WI38 (cell line): Measurements from ENCODE around the gene MOG.
"Not testable (repeated sequence)": the region's sequence is repeated elsewhere in the genome, so short reads cannot be mapped to it uniquely, and the experiment has no call there.

ENCODE experiments used
- H3K4me3 ChIP-seq: 2 replicates; pipeline ENCODE4 v1.5.1; 2011; ENCODE audit warnings: low read depth, mild to moderate bottlenecking, control low read depth, low read length
- TF ChIP-seq, protein P1 (sequence below): IDR thresholded peaks from 2 replicates; pipeline ENCODE4 v1.5.1; 2012; ENCODE audit warnings: low read depth, mild to moderate bottlenecking, control low read depth, low read length

MOG gene

GRCh38 chr6:29655658-29656057 is 1.2 kb upstream of the MOG start:
- TF ChIP-seq, protein P1, sequence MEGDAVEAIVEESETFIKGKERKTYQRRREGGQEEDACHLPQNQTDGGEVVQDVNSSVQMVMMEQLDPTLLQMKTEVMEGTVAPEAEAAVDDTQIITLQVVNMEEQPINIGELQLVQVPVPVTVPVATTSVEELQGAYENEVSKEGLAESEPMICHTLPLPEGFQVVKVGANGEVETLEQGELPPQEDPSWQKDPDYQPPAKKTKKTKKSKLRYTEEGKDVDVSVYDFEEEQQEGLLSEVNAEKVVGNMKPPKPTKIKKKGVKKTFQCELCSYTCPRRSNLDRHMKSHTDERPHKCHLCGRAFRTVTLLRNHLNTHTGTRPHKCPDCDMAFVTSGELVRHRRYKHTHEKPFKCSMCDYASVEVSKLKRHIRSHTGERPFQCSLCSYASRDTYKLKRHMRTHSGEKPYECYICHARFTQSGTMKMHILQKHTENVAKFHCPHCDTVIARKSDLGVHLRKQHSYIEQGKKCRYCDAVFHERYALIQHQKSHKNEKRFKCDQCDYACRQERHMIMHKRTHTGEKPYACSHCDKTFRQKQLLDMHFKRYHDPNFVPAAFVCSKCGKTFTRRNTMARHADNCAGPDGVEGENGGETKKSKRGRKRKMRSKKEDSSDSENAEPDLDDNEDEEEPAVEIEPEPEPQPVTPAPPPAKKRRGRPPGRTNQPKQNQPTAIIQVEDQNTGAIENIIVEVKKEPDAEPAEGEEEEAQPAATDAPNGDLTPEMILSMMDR: no peak
- H3K4me3 ChIP-seq: no peak overlapping the region

DNA sequence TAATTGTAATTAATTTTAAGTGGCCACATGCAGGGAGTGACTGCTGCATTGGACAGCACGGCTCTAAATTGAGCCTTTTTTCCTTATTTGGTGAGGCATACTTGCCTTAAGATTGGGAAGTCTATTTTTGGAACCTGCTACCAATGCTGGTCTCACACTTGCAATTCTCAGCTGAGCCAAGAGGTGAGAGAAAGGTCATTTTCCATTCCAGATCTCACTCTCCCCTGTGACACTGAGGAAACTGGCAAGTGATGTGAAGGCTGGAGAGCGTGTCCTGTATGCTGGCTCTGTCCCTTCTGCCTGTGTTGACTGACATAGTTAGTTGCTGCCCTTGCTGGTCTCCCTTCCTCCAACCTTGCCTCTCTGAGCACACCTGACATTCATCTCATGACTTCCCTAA is 735 bp upstream of the MOG start:
- H3K4me3 ChIP-seq: no peak overlapping the region
- TF ChIP-seq, protein P1: no peak

- no peak overlapping the region for H3K4me3 ChIP-seq
- TF ChIP-seq, protein P1: no peak
Observed at GRCh38 chr6:29661071-29661470, 4.2 kb downstream of the MOG start.

- H3K4me3 ChIP-seq: not testable (repeated sequence)
Observed at GRCh38 chr6:29661502-29662141, 4.7 kb downstream of the MOG start.

- H3K4me3 ChIP-seq: no peak overlapping the region
- TF ChIP-seq, protein P1: no peak
Observed at GRCh38 chr6:29663300-29664042, 6.6 kb downstream of the MOG start.

DNA sequence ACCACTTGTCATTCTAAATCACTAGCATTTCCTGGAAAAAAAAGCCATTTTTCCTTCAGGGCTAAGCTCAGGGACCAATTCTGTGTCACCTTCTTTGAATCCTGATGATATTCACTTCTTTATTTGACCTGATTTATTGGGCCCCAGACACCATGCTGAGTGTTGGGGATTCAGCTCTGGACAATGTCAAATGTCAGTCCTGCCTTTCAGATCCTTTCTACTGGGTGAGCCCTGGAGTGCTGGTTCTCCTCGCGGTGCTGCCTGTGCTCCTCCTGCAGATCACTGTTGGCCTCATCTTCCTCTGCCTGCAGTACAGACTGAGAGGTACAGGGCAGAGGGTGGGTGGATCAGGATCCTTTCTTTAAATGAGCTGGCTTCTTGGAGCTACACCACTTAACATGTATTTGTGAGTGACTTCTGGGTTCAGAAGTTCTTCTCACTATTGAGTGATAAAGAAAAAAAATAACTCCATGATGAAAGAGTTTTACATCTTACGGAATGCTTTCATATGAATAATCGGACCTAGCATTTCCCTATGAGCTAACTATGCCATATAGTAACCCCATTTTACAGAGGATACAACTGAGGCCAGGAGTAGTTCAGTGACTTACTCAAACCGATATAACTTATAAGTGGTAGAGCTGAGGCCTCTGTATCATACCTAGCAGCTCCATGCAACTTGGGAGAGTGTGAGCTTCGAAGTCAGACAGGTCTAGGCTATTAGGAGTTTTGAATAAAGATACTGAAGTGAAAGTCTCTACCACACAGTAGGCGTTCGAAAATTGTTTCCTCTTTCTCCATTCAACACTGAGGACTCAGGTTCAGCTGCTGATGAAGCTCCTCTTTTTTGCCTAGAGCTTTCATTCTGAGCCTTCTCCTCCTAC is 9.3 kb downstream of the MOG start:
- H3K4me3 ChIP-seq: no peak overlapping the region
- TF ChIP-seq, protein P1: no peak

GRCh38 chr6:29666826-29667130 is 9.9 kb downstream of the MOG start:
- no peak overlapping the region for H3K4me3 ChIP-seq
- TF ChIP-seq, protein P1: no peak
